SIG-M5 (cell line): ENCODE results near the gene SLC25A12.
"Not testable (repeated sequence)": the region's sequence is repeated elsewhere in the genome, so short reads cannot be mapped to it uniquely, and the experiment has no call there.

Experiments
- DNase-seq: peaks from one replicate; lab custom pipeline; 2025; lab: John Stamatoyannopoulos, UW

Gene SLC25A12

GRCh38 chr2:171893824-171894611 is at the start of gene SLC25A12:
Gene SLC25A12 (minus strand): TSS chr2:171894244. CDS start chr2:171894214, 30 bp downstream.
- peak; percentile 23 for DNase-seq

GRCh38 chr2:171941316-171941699 is 47.3 kb upstream of the SLC25A12 start:
- no peak for DNase-seq

GRCh38 chr2:171939743-171940071 is 45.7 kb upstream of the SLC25A12 start:
- peak; percentile 33 for DNase-seq

GRCh38 chr2:171939058-171939742 is 45.2 kb upstream of the SLC25A12 start:
- DNase-seq: no peak

GRCh38 chr2:171930385-171930784 is 36.3 kb upstream of the SLC25A12 start:
- no peak for DNase-seq

- no peak for DNase-seq
Observed at GRCh38 chr2:171924170-171924942, 30.3 kb upstream of the SLC25A12 start.

- no peak for DNase-seq
Observed at GRCh38 chr2:171923206-171923605, 29.2 kb upstream of the SLC25A12 start.

GRCh38 chr2:171922230-171923022 is 28.4 kb upstream of the SLC25A12 start, which contains the start of gene HAT1:
Gene HAT1 (plus strand): TSS chr2:171922461. CDS start chr2:171922501, 40 bp downstream.
- peak; percentile 87 for DNase-seq

- DNase-seq: no peak
Observed at GRCh38 chr2:171921970-171922229, 27.9 kb upstream of the SLC25A12 start.

- DNase-seq: no peak
Observed at GRCh38 chr2:171919453-171919852, 25.4 kb upstream of the SLC25A12 start.

GRCh38 chr2:171913517-171913916 is 19.5 kb upstream of the SLC25A12 start:
- DNase-seq: no peak

- no peak for DNase-seq
Observed at GRCh38 chr2:171910494-171910893, 16.4 kb upstream of the SLC25A12 start.

GRCh38 chr2:171909266-171909665 is 15.2 kb upstream of the SLC25A12 start:
- DNase-seq: no peak

- DNase-seq: no peak
Observed at GRCh38 chr2:171908235-171908634, 14.2 kb upstream of the SLC25A12 start.

GRCh38 chr2:171902840-171903420 is 8.9 kb upstream of the SLC25A12 start:
- no peak for DNase-seq

GRCh38 chr2:171899623-171900282 is 5.7 kb upstream of the SLC25A12 start:
- DNase-seq: not testable (repeated sequence)

- no peak for DNase-seq
Observed at GRCh38 chr2:171895786-171896185, 1.7 kb upstream of the SLC25A12 start.

- no peak for DNase-seq
Observed at GRCh38 chr2:171894612-171894947, 536 bp upstream of the SLC25A12 start.

GRCh38 chr2:171893196-171893823 is 734 bp downstream of the SLC25A12 start:
- no peak for DNase-seq

- no peak for DNase-seq
Observed at GRCh38 chr2:171889808-171890207, 4.2 kb downstream of the SLC25A12 start.

GRCh38 chr2:171889333-171889732 is 4.7 kb downstream of the SLC25A12 start:
- DNase-seq: no peak
